Right lobe of liver (tissue), 4 donors: ENCODE measurements around the gene KIZ.

Experiments
- POLR2A ChIP-seq: fragments of 450-650 bp; IDR thresholded peaks from one replicate; pipeline ENCODE4 v1.6.1; 2017; ENCODE audit warnings: antibody characterized with exemption, mild to moderate bottlenecking
- TF ChIP-seq, protein P1 (sequence below), 4 donors: fragments of 200-600 bp in 3 of 4; fragments of 450-650 bp in 1 of 4; IDR thresholded peaks; one replicate each; pipeline versions ENCODE4 v1.5.1 to v1.8.0; 2016 to 2022; ENCODE audit warnings: antibody characterized with exemption in 4 of 4, mild to moderate bottlenecking in 2 of 4
- donor health status: DM: no; HTN: no; CAD: no.
- donor health status: DM: no; HTN: no; CAD: no.
- donor health status: DM: no; HTN: yes; CAD: no.

DNA sequence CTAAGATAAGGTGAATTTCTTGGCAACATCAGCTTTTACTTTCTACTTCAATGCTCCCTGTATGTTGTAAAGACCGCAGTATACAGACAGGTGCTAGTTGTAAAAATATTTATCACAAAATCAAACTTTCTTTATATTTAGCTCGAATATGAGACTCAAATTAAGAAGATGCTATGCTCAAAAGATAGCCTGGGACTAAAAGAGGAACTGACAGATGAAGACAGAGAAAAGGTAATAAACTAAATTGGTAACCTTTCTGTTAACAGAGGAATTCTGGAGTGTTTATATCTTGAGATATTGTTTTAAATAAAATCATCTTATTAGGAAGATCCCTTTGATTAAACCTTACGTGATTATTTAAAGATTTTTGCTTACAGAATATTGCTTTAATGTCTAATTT lies 19.5 kb downstream of the KIZ start:
- TF ChIP-seq, protein P1, sequence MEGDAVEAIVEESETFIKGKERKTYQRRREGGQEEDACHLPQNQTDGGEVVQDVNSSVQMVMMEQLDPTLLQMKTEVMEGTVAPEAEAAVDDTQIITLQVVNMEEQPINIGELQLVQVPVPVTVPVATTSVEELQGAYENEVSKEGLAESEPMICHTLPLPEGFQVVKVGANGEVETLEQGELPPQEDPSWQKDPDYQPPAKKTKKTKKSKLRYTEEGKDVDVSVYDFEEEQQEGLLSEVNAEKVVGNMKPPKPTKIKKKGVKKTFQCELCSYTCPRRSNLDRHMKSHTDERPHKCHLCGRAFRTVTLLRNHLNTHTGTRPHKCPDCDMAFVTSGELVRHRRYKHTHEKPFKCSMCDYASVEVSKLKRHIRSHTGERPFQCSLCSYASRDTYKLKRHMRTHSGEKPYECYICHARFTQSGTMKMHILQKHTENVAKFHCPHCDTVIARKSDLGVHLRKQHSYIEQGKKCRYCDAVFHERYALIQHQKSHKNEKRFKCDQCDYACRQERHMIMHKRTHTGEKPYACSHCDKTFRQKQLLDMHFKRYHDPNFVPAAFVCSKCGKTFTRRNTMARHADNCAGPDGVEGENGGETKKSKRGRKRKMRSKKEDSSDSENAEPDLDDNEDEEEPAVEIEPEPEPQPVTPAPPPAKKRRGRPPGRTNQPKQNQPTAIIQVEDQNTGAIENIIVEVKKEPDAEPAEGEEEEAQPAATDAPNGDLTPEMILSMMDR (IDR thresholded peaks at IDR 0.05): no peak
- no peak for TF ChIP-seq POLR2A
